ENCODE results near the gene FTSJ3. TPM values are rescaled to one million over a fixed set of nuclear protein-coding genes. Genes with fewer than 3 reads are reported as not detected.

FTSJ3 gene
- total and polyA plus RNA-seq, 2 donors (not counting 1 experiment from before 2014, with no cell fraction given), result 37.8 to 61.8 TPM

GRCh38 chr17:63833741-63834373, 6.4 kb upstream of the FTSJ3 start:
- Histone ChIP-seq H3K9ac (ENCODE audit: insufficient read depth, low read length) (no peak overlapping the region), H4K20me1 (ENCODE audit: control insufficient read depth, extremely low read depth, insufficient read depth, low read length) (no peaks in the 10 kb centered on the region), H3K4me2 (ENCODE audit: extremely low read depth, insufficient read depth, low read length) (no peak overlapping the region), H3K36me3 (ENCODE audit: control insufficient read depth, insufficient read depth, low read length) (peaks cover 40% of the 10 kb centered on the region), H2AFZ (ENCODE audit: low read length) (no peak overlapping the region), H3K27me3 (ENCODE audit: control insufficient read depth, insufficient read depth, low read length) (no peaks in the 10 kb centered on the region), H3K4me1 (ENCODE audit: control insufficient read depth, extremely low read depth, insufficient read depth, low read length) (peaks cover 11% of the 10 kb centered on the region), H3K79me2 (ENCODE audit: control insufficient read depth, insufficient read depth, low read length) (peaks cover 36% of the 10 kb centered on the region), H3K4me3 (replicated peaks in 1 of 4; ENCODE audit: control extremely low read depth in 1 of 4, insufficient read depth in 1 of 4, low read depth in 3 of 4, low read length in 4 of 4) (no peak overlapping the region), H3K27ac (ENCODE audit: insufficient read depth, low read length) (no peak overlapping the region), H3K9me3 (ENCODE audit: control insufficient read depth, insufficient read depth, low read depth, low read length) (no peaks in the 10 kb centered on the region)
- no peak for TF ChIP-seq CTCF (conservative IDR thresholded peaks at IDR 0.05 in 1 of 2, IDR thresholded peaks at IDR 0.05 in 1 of 2; ENCODE audit: low read depth in 1 of 2, low read length in 2 of 2)
- no peak for TF ChIP-seq EZH2 (IDR thresholded peaks at IDR 0.05; ENCODE audit: low read length, missing control alignments)
- DNase-seq (ENCODE audit: low read depth in 2 of 2), result no peak

- H3K9ac ChIP-seq (ENCODE audit: insufficient read depth, low read length), result no peak overlapping the region
- no peak overlapping the region for H3K4me2 ChIP-seq (ENCODE audit: extremely low read depth, insufficient read depth, low read length)
- peaks cover 40% of the 10 kb centered on the region for H3K36me3 ChIP-seq (ENCODE audit: control insufficient read depth, insufficient read depth, low read length)
- no peaks in the 10 kb centered on the region for H3K27me3 ChIP-seq (ENCODE audit: control insufficient read depth, insufficient read depth, low read length)
- H3K9me3 ChIP-seq (ENCODE audit: control insufficient read depth, insufficient read depth, low read depth, low read length), result no peaks in the 10 kb centered on the region
- no peak for TF ChIP-seq CTCF (conservative IDR thresholded peaks at IDR 0.05 in 1 of 2, IDR thresholded peaks at IDR 0.05 in 1 of 2; ENCODE audit: low read depth in 1 of 2, low read length in 2 of 2)
- TF ChIP-seq EZH2 (IDR thresholded peaks at IDR 0.05; ENCODE audit: low read length, missing control alignments), result no peak
- H3K79me2 ChIP-seq (ENCODE audit: control insufficient read depth, insufficient read depth, low read length), result peaks cover 36% of the 10 kb centered on the region
- H3K4me1 ChIP-seq (ENCODE audit: control insufficient read depth, extremely low read depth, insufficient read depth, low read length), result peaks cover 4% of the 10 kb centered on the region
- H3K4me3 ChIP-seq (replicated peaks in 1 of 4; ENCODE audit: control extremely low read depth in 1 of 4, insufficient read depth in 1 of 4, low read depth in 3 of 4, low read length in 4 of 4), result no peak overlapping the region
- no peak overlapping the region for H2AFZ ChIP-seq (ENCODE audit: low read length)
- DNase-seq (ENCODE audit: low read depth in 2 of 2), result no peak
- H3K27ac ChIP-seq (ENCODE audit: insufficient read depth, low read length), result no peak overlapping the region
- no peaks in the 10 kb centered on the region for H4K20me1 ChIP-seq (ENCODE audit: control insufficient read depth, extremely low read depth, insufficient read depth, low read length)
Observed at GRCh38 chr17:63833026-63833740, 5.7 kb upstream of the FTSJ3 start.

GRCh38 chr17:63832455-63832854, 5.0 kb upstream of the FTSJ3 start:
- Histone ChIP-seq H3K9me3 (ENCODE audit: control insufficient read depth, insufficient read depth, low read depth, low read length) (no peaks in the 10 kb centered on the region), H3K27ac (ENCODE audit: insufficient read depth, low read length) (no peak overlapping the region), H3K4me2 (ENCODE audit: extremely low read depth, insufficient read depth, low read length) (no peak overlapping the region), H4K20me1 (ENCODE audit: control insufficient read depth, extremely low read depth, insufficient read depth, low read length) (no peaks in the 10 kb centered on the region), H3K36me3 (ENCODE audit: control insufficient read depth, insufficient read depth, low read length) (peaks cover 40% of the 10 kb centered on the region), H3K27me3 (ENCODE audit: control insufficient read depth, insufficient read depth, low read length) (no peaks in the 10 kb centered on the region), H2AFZ (ENCODE audit: low read length) (no peak overlapping the region), H3K4me3 (replicated peaks in 1 of 4; ENCODE audit: control extremely low read depth in 1 of 4, insufficient read depth in 1 of 4, low read depth in 3 of 4, low read length in 4 of 4) (no peak overlapping the region), H3K79me2 (ENCODE audit: control insufficient read depth, insufficient read depth, low read length) (peaks cover 35% of the 10 kb centered on the region), H3K9ac (ENCODE audit: insufficient read depth, low read length) (no peak overlapping the region), H3K4me1 (ENCODE audit: control insufficient read depth, extremely low read depth, insufficient read depth, low read length) (peaks cover 2% of the 10 kb centered on the region)
- TF ChIP-seq CTCF (conservative IDR thresholded peaks at IDR 0.05 in 1 of 2, IDR thresholded peaks at IDR 0.05 in 1 of 2; ENCODE audit: low read depth in 1 of 2, low read length in 2 of 2) (no peak), EZH2 (IDR thresholded peaks at IDR 0.05; ENCODE audit: low read length, missing control alignments) (no peak)
- no peak for DNase-seq (ENCODE audit: low read depth in 2 of 2)
